Measurements from ENCODE around the gene BBS1.
"Not testable (repeated sequence)": the region's sequence is repeated elsewhere in the genome, so short reads cannot be mapped to it uniquely, and the experiment has no call there.

The BBS1 gene

GRCh38 chr11:66564538-66564937, 54.1 kb downstream of the BBS1 start:
- H3K4me3 ChIP-seq (ENCODE audit: low read depth, low read length) = no peak overlapping the region
- DNase-seq (ENCODE audit: low read depth) = no peak

GRCh38 chr11:66564984-66565383, 54.5 kb downstream of the BBS1 start:
- DNase-seq (ENCODE audit: low read depth) = no peak
- no peak overlapping the region for H3K4me3 ChIP-seq (ENCODE audit: low read depth, low read length)

- H3K4me3 ChIP-seq (ENCODE audit: low read depth, low read length) = no peak overlapping the region
- no peak for DNase-seq (ENCODE audit: low read depth)
Observed at GRCh38 chr11:66566221-66566620, 55.8 kb downstream of the BBS1 start.

- peak overlapping the region; percentile 52 for H3K4me3 ChIP-seq (ENCODE audit: low read depth, low read length)
- DNase-seq (ENCODE audit: low read depth) = no peak
Observed at GRCh38 chr11:66567787-66568123, 57.3 kb downstream of the BBS1 start.

- peak within 1 kb of the TSS; percentile 52 for H3K4me3 ChIP-seq (ENCODE audit: low read depth, low read length)
- no peak for DNase-seq (ENCODE audit: low read depth)
Observed at GRCh38 chr11:66568124-66568916, 57.9 kb downstream of the BBS1 start, which contains the start of gene CTSF. TSS of gene CTSF (minus strand) at chr11:66568606. CDS start at chr11:66568486, 120 bp downstream.

GRCh38 chr11:66569076-66569475, 58.6 kb downstream of the BBS1 start:
- no peak overlapping the region for H3K4me3 ChIP-seq (ENCODE audit: low read depth, low read length)
- no peak for DNase-seq (ENCODE audit: low read depth)

- DNase-seq (ENCODE audit: low read depth) = no peak
- no peak overlapping the region for H3K4me3 ChIP-seq (ENCODE audit: low read depth, low read length)
Observed at GRCh38 chr11:66570079-66570849, 59.8 kb downstream of the BBS1 start.

- no peak overlapping the region for H3K4me3 ChIP-seq (ENCODE audit: low read depth, low read length)
- DNase-seq (ENCODE audit: low read depth) = no peak
Observed at GRCh38 chr11:66570850-66571180, 60.4 kb downstream of the BBS1 start.

- peak; percentile 49 for DNase-seq (ENCODE audit: low read depth)
- H3K4me3 ChIP-seq (ENCODE audit: low read depth, low read length) = no peak overlapping the region
Observed at GRCh38 chr11:66579017-66579606, 68.7 kb downstream of the BBS1 start.

- no peak overlapping the region for H3K4me3 ChIP-seq (ENCODE audit: low read depth, low read length)
- DNase-seq (ENCODE audit: low read depth) = peak; percentile 75
Observed at GRCh38 chr11:66580803-66581202, 70.4 kb downstream of the BBS1 start.

GRCh38 chr11:66581261-66581660, 70.8 kb downstream of the BBS1 start:
- DNase-seq (ENCODE audit: low read depth) = no peak
- H3K4me3 ChIP-seq (ENCODE audit: low read depth, low read length) = no peak overlapping the region

GRCh38 chr11:66582565-66583147, 72.2 kb downstream of the BBS1 start:
- DNase-seq (ENCODE audit: low read depth) = not testable (repeated sequence)

More at GRCh38 chr11:66582565-66583147, 72.2 kb downstream of the BBS1 start:
- not testable (repeated sequence) for H3K4me3 ChIP-seq (ENCODE audit: low read depth, low read length)

Data from skeletal muscle cell (primary cell).